Testis (tissue), 3 donors: Measurements from ENCODE around the gene RNU6-1. TPM values are rescaled to one million over a fixed set of nuclear protein-coding genes. Genes with fewer than 3 reads are reported as not detected.

ENCODE experiments used
- DNase-seq: peaks from one replicate; pipeline ENCODE4 v3.0.0-alpha.2; 2019
- H3K27ac ChIP-seq, 2 donors: fragments of 200-600 bp; sonication (generic); one replicate each; pipeline ENCODE4 v1.5.1; 2019
- H3K27me3 ChIP-seq: fragments of 200-600 bp; sonication (generic); one replicate; pipeline ENCODE4 v1.5.1; 2019
- H3K36me3 ChIP-seq: fragments of 200-600 bp; sonication (generic); one replicate; pipeline ENCODE4 v1.5.1; 2017; ENCODE audit warnings: low read depth; ENCODE audit errors: missing control alignments
- H3K4me1 ChIP-seq: fragments of 200-600 bp; sonication (generic); one replicate; pipeline ENCODE4 v1.5.1; 2019
- H3K4me3 ChIP-seq, 2 donors: fragments of 200-600 bp; sonication (generic); one replicate each; pipeline ENCODE4 v1.5.1; 2017 to 2019
- H3K9me3 ChIP-seq: fragments of 200-600 bp; sonication (generic); one replicate; pipeline ENCODE4 v1.5.1; 2017
- POLR2A ChIP-seq: fragments of 450-650 bp; IDR thresholded peaks from one replicate; pipeline ENCODE4 v1.6.1; 2017; ENCODE audit warnings: antibody characterized with exemption, mild to moderate bottlenecking, moderate library complexity
- WGBS, 2 donors: methylation state at CpG; one replicate each; pipeline ENCODE4 v1.1.5; 2018; 5-methylcytosine and 5-hydroxymethylcytosine counted together
- intact Hi-C: fragments of 100-400 bp; cut with DNase I; formaldehyde crosslinking; loops from one replicate; pipeline ENCODE4 v1.15.1; 2023; ENCODE audit warnings: low total_unique reads
- polyA plus RNA-seq: library from polyadenylated mRNA; stranded (reverse); fragments of 350-450 nt; fragmentation: Illumina TruSeq; extraction: RNeasy Lipid Tissue Mini Kit (QIAGEN cat#74804); gene quantifications from one replicate; pipeline ENCODE4 v1.2.3, GENCODE V29; 2014; ENCODE audit warnings: low read depth, low replicate concordance; ENCODE audit not compliant: insufficient read depth
- total RNA-seq, 2 donors: library from RNA; depleted of rRNA; stranded (reverse); fragments of >200 nt; gene quantifications; one replicate each; pipeline ENCODE4 v1.2.3, GENCODE V29; 2016
- TF ChIP-seq, protein P1 (sequence below), 3 experiments: fragments of 450-650 bp in 2 of 3; fragments of 200-600 bp in 1 of 3; sonication (generic) in 1 of 3; IDR thresholded peaks; one replicate each; pipeline ENCODE4 v1.5.1; 2016 to 2019; ENCODE audit warnings: antibody characterized with exemption in 3 of 3, mild to moderate bottlenecking in 2 of 3, moderate library complexity in 1 of 3

Gene RNU6-1
- total and polyA plus RNA-seq, 3 donors from 2014 or later = not detected

- no peaks in the 10 kb centered on the region for H3K36me3 ChIP-seq
- 50 to 68% methylated on average over 6 of the region's 6 CpGs for WGBS, 2 donors
These were observed 40.0 kb downstream of the RNU6-1 start for GRCh38 chr15:67799801-67800205.

GRCh38 chr15:67796196-67797127 lies 43.4 kb downstream of the RNU6-1 start:
- TF ChIP-seq, protein P1, sequence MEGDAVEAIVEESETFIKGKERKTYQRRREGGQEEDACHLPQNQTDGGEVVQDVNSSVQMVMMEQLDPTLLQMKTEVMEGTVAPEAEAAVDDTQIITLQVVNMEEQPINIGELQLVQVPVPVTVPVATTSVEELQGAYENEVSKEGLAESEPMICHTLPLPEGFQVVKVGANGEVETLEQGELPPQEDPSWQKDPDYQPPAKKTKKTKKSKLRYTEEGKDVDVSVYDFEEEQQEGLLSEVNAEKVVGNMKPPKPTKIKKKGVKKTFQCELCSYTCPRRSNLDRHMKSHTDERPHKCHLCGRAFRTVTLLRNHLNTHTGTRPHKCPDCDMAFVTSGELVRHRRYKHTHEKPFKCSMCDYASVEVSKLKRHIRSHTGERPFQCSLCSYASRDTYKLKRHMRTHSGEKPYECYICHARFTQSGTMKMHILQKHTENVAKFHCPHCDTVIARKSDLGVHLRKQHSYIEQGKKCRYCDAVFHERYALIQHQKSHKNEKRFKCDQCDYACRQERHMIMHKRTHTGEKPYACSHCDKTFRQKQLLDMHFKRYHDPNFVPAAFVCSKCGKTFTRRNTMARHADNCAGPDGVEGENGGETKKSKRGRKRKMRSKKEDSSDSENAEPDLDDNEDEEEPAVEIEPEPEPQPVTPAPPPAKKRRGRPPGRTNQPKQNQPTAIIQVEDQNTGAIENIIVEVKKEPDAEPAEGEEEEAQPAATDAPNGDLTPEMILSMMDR (IDR thresholded peaks at IDR 0.05) = no peak
- TF ChIP-seq POLR2A = no peak
- H3K4me3 ChIP-seq = no peak overlapping the region
- no peaks in the 10 kb centered on the region for H3K27me3 ChIP-seq
- H3K36me3 ChIP-seq = no peaks in the 10 kb centered on the region
- H3K27ac ChIP-seq = no peak overlapping the region
- 69 to 75% methylated on average over 4 of the region's 4 CpGs for WGBS, 2 donors
- H3K4me1 ChIP-seq = no peaks in the 10 kb centered on the region
- no peak for DNase-seq
- intact Hi-C loops = no loop called here
- no peaks in the 10 kb centered on the region for H3K9me3 ChIP-seq

More at GRCh38 chr15:67799801-67800205, 40.0 kb downstream of the RNU6-1 start:
- DNase-seq = no peak
- Histone ChIP-seq H3K27ac (no peak overlapping the region), H3K4me3 (no peak overlapping the region), H3K9me3 (no peaks in the 10 kb centered on the region), H3K4me1 (peaks cover 7% of the 10 kb centered on the region), H3K27me3 (no peaks in the 10 kb centered on the region)
- intact Hi-C loops = no loop called here
- no peak for TF ChIP-seq POLR2A

DNA sequence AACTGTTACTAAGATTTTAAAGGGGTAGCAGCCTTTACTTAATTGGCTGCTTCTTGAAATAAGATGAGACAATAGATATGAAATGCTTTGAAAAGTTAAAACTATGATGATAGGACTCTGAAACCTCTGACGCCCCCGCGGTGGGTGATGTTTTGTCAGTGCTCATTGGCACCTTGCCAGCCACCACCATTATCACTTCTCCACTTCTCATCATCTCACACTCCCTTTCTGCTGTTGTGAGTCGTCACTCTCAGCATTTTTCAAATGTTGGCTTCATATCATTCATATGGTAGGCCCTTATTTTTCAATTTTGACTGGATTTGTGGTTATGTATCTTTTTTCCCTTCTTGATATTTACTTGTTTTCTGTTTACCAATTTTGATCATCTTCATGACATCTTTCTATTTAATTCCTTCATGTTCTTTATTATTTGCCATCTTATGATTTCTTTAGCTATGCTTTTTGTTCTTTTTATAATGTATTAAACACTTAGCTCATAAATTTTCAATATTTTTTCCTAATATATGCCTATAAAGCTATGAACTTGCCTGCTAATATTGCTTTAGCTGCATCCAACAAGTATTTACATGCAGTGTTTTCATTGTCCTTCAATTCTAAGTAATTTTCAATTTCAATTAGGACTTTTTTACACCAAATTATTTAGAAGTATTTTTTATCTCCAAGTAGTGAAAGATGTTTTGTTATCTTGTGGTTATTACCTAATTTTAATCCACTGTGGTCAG lies 44.8 kb downstream of the RNU6-1 start:
- WGBS, 2 donors = 74 to 86% methylated on average over 4 of the region's 4 CpGs
- Histone ChIP-seq H3K4me1 (no peaks in the 10 kb centered on the region), H3K27ac (no peak overlapping the region), H3K27me3 (no peaks in the 10 kb centered on the region), H3K36me3 (no peaks in the 10 kb centered on the region), H3K4me3 (no peak overlapping the region), H3K9me3 (no peaks in the 10 kb centered on the region)
- no peak for DNase-seq
- intact Hi-C loops = no loop called here
- TF ChIP-seq, protein P1 (IDR thresholded peaks at IDR 0.05) = no peak
- no peak for TF ChIP-seq POLR2A

DNA sequence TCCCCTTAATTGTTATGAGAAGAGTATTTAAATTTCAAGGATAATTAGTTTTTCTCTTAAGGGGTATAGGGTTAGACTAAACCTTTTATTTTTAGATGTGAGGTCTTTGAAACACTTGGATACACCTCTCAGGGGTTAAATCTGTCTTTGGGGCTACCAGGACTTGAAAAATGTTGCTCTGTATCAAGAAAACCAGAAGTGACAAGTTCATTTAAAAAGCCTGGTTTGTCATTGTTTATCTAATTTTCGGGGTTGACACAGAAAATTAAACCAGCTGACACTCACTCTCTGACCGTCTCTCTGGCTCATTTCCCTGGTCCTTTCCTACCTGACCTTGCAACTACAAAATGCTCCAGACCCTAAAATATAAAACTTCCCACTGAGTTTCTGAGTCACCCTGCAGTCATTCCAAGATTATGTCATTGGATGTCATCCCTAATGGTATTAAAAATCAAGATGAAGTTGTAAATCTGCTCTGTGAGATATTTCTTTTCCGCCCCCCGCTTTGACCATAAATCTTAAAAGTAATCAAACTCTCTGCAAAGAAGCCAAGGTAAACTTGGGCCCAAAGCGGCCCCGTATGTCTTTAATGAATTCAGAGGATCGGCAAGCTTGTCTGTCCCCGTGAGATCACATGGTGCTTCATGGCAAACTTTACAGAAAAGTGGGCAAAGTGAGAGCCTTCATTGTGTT lies 47.4 kb downstream of the RNU6-1 start:
- Histone ChIP-seq H3K4me1 (no peaks in the 10 kb centered on the region), H3K27me3 (no peaks in the 10 kb centered on the region), H3K27ac (no peak overlapping the region), H3K36me3 (no peaks in the 10 kb centered on the region), H3K9me3 (no peaks in the 10 kb centered on the region), H3K4me3 (no peak overlapping the region)
- 73 to 82% methylated on average over 8 of the region's 8 CpGs for WGBS, 2 donors
- intact Hi-C loops = no loop called here
- TF ChIP-seq, protein P1 (IDR thresholded peaks at IDR 0.05) = no peak
- TF ChIP-seq POLR2A = no peak
- DNase-seq = no peak
